ENCODE data around the gene MTHFD1L. TPM values are rescaled to one million over a fixed set of nuclear protein-coding genes. Genes with fewer than 3 reads are reported as not detected.

MTHFD1L gene
- polyA plus RNA-seq, 3 donors, result 0.25 to 1.3 (median 0.39) TPM

- no peak overlapping the region for H3K9ac ChIP-seq (ENCODE audit: insufficient read depth, low read length, poor library complexity, severe bottlenecking)
- intact Hi-C loops (cut with micrococcal nuclease), result no loop called here
- no peak for DNase-seq
- 96% methylated on average over 2 of the region's 2 CpGs for WGBS (ENCODE audit: insufficient coverage)
- no peak overlapping the region for H3K27ac ChIP-seq (ENCODE audit: low read depth in 1 of 2, low read length in 2 of 2)
- Mint-ChIP-seq H3K4me1 (peaks cover 4% of the 10 kb centered on the region), H3K27ac (no peak overlapping the region), H3K9me3 (no peaks in the 10 kb centered on the region), H3K27me3 (ENCODE audit: low read depth in 3 of 3) (no peaks in the 10 kb centered on the region), H3K4me3 (no peak overlapping the region), H3K36me3 (peaks cover 2 to 9% of the 10 kb centered on the region in 2 donors)
- no peaks in the 10 kb centered on the region for H3K79me2 ChIP-seq (ENCODE audit: insufficient read depth, low read length)
- no peaks in the 10 kb centered on the region for H3K36me3 ChIP-seq (replicated peaks in 1 of 2; ENCODE audit: control insufficient read depth in 1 of 2, insufficient read depth in 2 of 2, low read length in 2 of 2)
- H4K20me1 ChIP-seq (ENCODE audit: insufficient read depth, low read length), result no peaks in the 10 kb centered on the region
- H3K9me3 ChIP-seq (replicated peaks in 1 of 2; ENCODE audit: control insufficient read depth in 1 of 2, insufficient read depth in 1 of 2, low read length in 2 of 2), result no peaks in the 10 kb centered on the region
- H3K4me1 ChIP-seq (ENCODE audit: control insufficient read depth in 1 of 2, insufficient read depth in 2 of 2, low read length in 2 of 2), result no peaks in the 10 kb centered on the region
- no peak overlapping the region for H3K4me2 ChIP-seq (replicated peaks; ENCODE audit: extremely low read depth, low read length, poor library complexity, severe bottlenecking)
- no peak overlapping the region for H3K4me3 ChIP-seq (replicated peaks in 1 of 3; ENCODE audit: low read depth in 2 of 3, low read length in 3 of 3)
- TF ChIP-seq CTCF (IDR thresholded peaks at IDR 0.05), result no peak
- H2AFZ ChIP-seq (ENCODE audit: insufficient read depth, low read depth, low read length, poor library complexity, severe bottlenecking), result no peak overlapping the region
- no peaks in the 10 kb centered on the region for H3K27me3 ChIP-seq (ENCODE audit: control insufficient read depth in 2 of 2, insufficient read depth in 2 of 2, low read length in 2 of 2)
Observed at GRCh38 chr6:150964765-150965164, 99.3 kb downstream of the MTHFD1L start.

GRCh38 chr6:150966786-150967185 lies 101.3 kb downstream of the MTHFD1L start:
- Mint-ChIP-seq H3K27me3 (ENCODE audit: low read depth in 3 of 3) (no peaks in the 10 kb centered on the region), H3K9me3 (no peaks in the 10 kb centered on the region), H3K27ac (peak overlapping the region in 2 of 7 donors; percentile 8 to 66), H3K4me3 (no peak overlapping the region), H3K4me1 (peaks cover 4% of the 10 kb centered on the region), H3K36me3 (peaks cover 2 to 9% of the 10 kb centered on the region in 2 donors)
- no peak overlapping the region for H3K27ac ChIP-seq (ENCODE audit: low read depth in 1 of 2, low read length in 2 of 2)
- intact Hi-C loops (cut with micrococcal nuclease), result no loop called here
- no peak for DNase-seq
- H2AFZ ChIP-seq (ENCODE audit: insufficient read depth, low read depth, low read length, poor library complexity, severe bottlenecking), result no peak overlapping the region
- no peak for TF ChIP-seq CTCF (IDR thresholded peaks at IDR 0.05)
- no peaks in the 10 kb centered on the region for H3K79me2 ChIP-seq (ENCODE audit: insufficient read depth, low read length)
- no peak overlapping the region for H3K9ac ChIP-seq (ENCODE audit: insufficient read depth, low read length, poor library complexity, severe bottlenecking)
- H3K9me3 ChIP-seq (replicated peaks in 1 of 2; ENCODE audit: control insufficient read depth in 1 of 2, insufficient read depth in 1 of 2, low read length in 2 of 2), result no peaks in the 10 kb centered on the region
- WGBS (ENCODE audit: insufficient coverage), result 95% methylated on average over 4 of the region's 6 CpGs
- no peak overlapping the region for H3K4me3 ChIP-seq (replicated peaks in 1 of 3; ENCODE audit: low read depth in 2 of 3, low read length in 3 of 3)
- H3K4me1 ChIP-seq (ENCODE audit: control insufficient read depth in 1 of 2, insufficient read depth in 2 of 2, low read length in 2 of 2), result no peaks in the 10 kb centered on the region
- no peak overlapping the region for H3K4me2 ChIP-seq (replicated peaks; ENCODE audit: extremely low read depth, low read length, poor library complexity, severe bottlenecking)
- H3K36me3 ChIP-seq (replicated peaks in 1 of 2; ENCODE audit: control insufficient read depth in 1 of 2, insufficient read depth in 2 of 2, low read length in 2 of 2), result no peaks in the 10 kb centered on the region
- no peaks in the 10 kb centered on the region for H3K27me3 ChIP-seq (ENCODE audit: control insufficient read depth in 2 of 2, insufficient read depth in 2 of 2, low read length in 2 of 2)
- H4K20me1 ChIP-seq (ENCODE audit: insufficient read depth, low read length), result no peaks in the 10 kb centered on the region

Measured in CD14-positive monocyte (primary cell).